Right cardiac atrium (tissue), 5 donors: ENCODE results near the gene TIGD1. TPM values are rescaled to one million over a fixed set of nuclear protein-coding genes. Genes with fewer than 3 reads are reported as not detected.
"Not testable (repeated sequence)": the region's sequence is repeated elsewhere in the genome, so short reads cannot be mapped to it uniquely, and the experiment has no call there.

Experiments
- ATAC-seq, 2 donors: fragments of 200-7000 bp; cut with Tn5 transposase; one replicate each; pipeline versions ENCODE4 v1.8.0 to v1.9.1; 2020; ENCODE audit warnings: moderate library complexity in 2 of 2, mild to moderate bottlenecking in 1 of 2
- DNase-seq, 3 donors: peaks; one replicate each; pipeline ENCODE4 v3.0.0-alpha.2; 2020
- H3K27ac ChIP-seq: one replicate; pipeline ENCODE4 v1.5.1; 2013; ENCODE audit warnings: mild to moderate bottlenecking, low read length, control low read depth, moderate library complexity
- H3K27me3 ChIP-seq: one replicate; pipeline ENCODE4 v1.6.1; 2013; ENCODE audit not compliant: control insufficient read depth, insufficient read depth
- H3K4me1 ChIP-seq: one replicate; pipeline ENCODE4 v1.6.1; 2013; ENCODE audit warnings: low read length; ENCODE audit not compliant: control insufficient read depth, insufficient read depth
- H3K4me3 ChIP-seq: one replicate; pipeline ENCODE4 v1.5.1; 2013; ENCODE audit warnings: low read length, control low read depth
- H3K9me3 ChIP-seq: one replicate; pipeline ENCODE4 v1.6.1; 2013; ENCODE audit warnings: low read length; ENCODE audit not compliant: control insufficient read depth
- WGBS: extraction: QIAGEN DNeasy Blood & Tissue Kit; methylation state at CpG from one replicate; pipeline ENCODE4 v1.1.7; 2013; 5-methylcytosine and 5-hydroxymethylcytosine counted together
- intact Hi-C, 4 donors: fragments of 100-400 bp; cut with DNase I; formaldehyde crosslinking; loops; one replicate each; pipeline versions ENCODE4 v1.11.0 to v1.14.0; 2022 to 2023
- polyA plus RNA-seq: library from polyadenylated mRNA; stranded (reverse); fragments of 200-250 nt; gene quantifications from one replicate; pipeline ENCODE4 v1.2.3, GENCODE V29; 2013
- total RNA-seq, 4 donors: library from RNA; stranded (reverse); fragmentation: NEBNext Ultra II Directional; extraction: Animal tissue kit (Norgen Biotek cat#: 25700); gene quantifications; one replicate each; pipeline ENCODE4 v1.2.1, GENCODE V29; 2021
- donor health status: healthy with polysubstance abuse.
- donor health status: DM: no; HTN: yes; CAD: no.
- donor health status: DM: no; HTN: no; CAD: no.
- donor health status: DM: no; HTN: yes; CAD: no; lungs with severe emphysema.
- donor health status: DM: yes; HTN: yes; CAD: no.

Gene TIGD1
- total and polyA plus RNA-seq, 5 donors: 1.9 to 3.3 (median 3.1) TPM

DNA sequence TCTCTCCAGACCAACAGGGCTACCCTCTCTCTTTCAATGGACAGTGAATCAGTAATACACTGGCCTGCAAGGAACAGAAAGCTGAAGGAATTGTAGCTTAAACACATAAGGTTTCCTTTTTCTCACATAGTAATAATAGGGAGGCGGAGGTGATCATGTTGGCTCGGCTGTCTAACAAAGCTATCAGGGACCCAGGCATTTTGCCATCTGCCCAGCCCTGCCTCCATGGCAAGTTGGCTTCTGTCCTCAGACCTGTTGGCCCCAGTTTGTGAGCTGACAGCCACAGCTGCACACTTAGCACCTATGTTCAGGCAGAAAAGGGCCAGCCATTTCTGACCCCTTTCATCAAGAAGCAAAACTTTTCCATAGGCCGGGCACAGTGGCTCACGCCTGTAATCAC lies 12.9 kb downstream of the TIGD1 start:
- intact Hi-C loops: no loop called here
- Histone ChIP-seq H3K4me3 (no peak overlapping the region), H3K9me3 (peaks cover 2% of the 10 kb centered on the region), H3K4me1 (no peaks in the 10 kb centered on the region), H3K27ac (no peak overlapping the region), H3K27me3 (no peaks in the 10 kb centered on the region)
- DNase-seq (peak in 1 of 3 donors; percentile 69), ATAC-seq (no peak)
- WGBS: 64% methylated on average over 4 of the region's 4 CpGs

DNA sequence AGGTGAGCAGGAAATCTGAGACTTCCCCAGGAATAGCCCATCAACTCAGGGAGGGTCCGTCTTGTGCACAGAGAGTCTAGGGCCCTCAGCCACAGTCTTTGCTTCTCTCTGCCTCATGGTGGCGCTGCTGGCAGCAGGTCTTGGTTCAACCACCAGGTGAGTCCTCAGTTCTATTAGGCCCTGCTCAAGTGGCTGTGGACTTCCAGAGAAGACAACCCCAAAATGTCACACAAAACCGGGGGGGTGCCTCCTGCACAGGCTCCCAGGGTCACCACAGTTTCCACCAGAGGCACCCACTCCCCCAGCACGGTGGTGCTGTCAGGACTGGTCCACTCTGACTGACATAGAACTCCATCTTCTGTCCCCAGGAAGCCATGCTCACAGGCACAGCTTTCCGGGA lies 13.3 kb downstream of the TIGD1 start:
- DNase-seq (peak in 1 of 3 donors; percentile 16), ATAC-seq (no peak)
- Histone ChIP-seq H3K27ac (no peak overlapping the region), H3K4me3 (no peak overlapping the region), H3K9me3 (peaks cover 2% of the 10 kb centered on the region), H3K27me3 (no peaks in the 10 kb centered on the region), H3K4me1 (no peaks in the 10 kb centered on the region)
- 60% methylated on average over 5 of the region's 5 CpGs for WGBS
- intact Hi-C loops: no loop called here

DNA sequence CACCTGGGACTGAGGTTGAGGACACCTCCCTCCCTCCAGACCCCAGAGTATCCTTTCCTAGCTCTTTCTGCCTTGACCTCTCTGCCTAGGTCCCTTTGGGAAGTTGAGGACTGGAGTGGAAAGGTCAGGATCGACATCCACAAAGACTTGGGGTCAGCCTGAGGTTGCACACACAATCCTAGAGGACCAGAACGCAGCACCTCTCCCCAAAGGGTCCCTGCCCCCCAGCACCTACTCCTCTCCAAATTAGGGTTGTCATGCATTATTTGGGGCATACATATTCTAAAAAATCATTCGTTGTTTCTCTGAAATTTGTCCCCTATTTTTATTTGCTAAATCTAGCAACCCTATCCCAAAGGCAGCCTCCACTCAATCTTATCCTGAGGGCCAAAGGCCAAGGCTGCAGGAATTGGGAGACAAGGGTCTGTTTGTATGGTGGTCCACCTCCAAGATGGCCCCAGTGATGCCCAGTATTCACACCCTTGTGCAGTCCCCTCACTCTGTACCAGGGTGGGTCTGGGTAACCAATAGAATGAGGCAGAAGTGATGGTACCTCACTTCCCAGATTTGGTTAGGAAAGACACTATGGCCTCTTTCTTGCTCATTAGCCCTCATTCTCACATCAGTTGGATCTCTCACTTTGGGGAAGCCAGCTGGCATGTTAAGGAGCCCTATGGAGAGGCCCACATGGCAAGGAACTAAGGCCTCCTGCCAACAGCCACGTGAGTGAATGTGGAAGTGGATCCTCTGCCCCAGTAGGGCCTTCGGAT lies 14.4 kb downstream of the TIGD1 start:
- no peaks in the 10 kb centered on the region for H3K4me1 ChIP-seq
- no peaks in the 10 kb centered on the region for H3K27me3 ChIP-seq
- DNase-seq (peak in 1 of 3 donors; percentile 1), ATAC-seq (no peak)
- no peak overlapping the region for H3K4me3 ChIP-seq
- peaks cover 2% of the 10 kb centered on the region for H3K9me3 ChIP-seq
- H3K27ac ChIP-seq: no peak overlapping the region
- WGBS: 90% methylated on average over 5 of the region's 5 CpGs
- intact Hi-C loops: no loop called here

DNA sequence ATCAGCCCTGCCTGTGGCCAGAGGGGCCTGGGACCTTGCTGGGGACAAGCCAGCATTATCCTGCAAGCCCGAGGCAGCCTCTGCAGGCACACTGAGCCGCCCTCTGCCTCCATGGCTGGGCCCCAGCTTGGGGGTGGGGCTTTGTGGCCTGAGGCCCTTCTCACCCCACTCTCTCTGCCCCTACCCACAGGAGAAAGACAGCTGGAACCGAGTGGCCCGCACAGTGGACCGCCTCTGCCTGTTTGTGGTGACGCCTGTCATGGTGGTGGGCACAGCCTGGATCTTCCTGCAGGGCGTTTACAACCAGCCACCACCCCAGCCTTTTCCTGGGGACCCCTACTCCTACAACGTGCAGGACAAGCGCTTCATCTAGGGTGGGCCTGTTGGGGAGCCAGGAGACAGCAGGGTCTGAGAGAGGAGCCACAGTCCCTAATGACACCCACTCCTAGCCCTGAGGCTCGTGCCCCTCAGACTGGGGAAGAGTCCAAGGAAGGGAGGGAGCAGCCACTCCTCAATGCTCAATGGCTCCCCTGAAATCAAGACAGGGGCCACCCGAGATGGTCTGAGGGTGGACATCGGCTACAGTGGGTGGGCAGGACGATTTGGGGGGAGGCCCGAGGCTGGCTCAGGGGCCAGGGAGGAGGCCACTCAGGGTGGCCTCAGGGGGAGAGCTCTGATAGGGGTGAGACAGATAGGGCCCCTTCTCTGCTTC lies 15.3 kb downstream of the TIGD1 start:
- Histone ChIP-seq H3K27me3 (no peaks in the 10 kb centered on the region), H3K4me1 (no peaks in the 10 kb centered on the region), H3K9me3 (peaks cover 2% of the 10 kb centered on the region), H3K27ac (no peak overlapping the region), H3K4me3 (no peak overlapping the region)
- intact Hi-C loops: no loop called here
- DNase-seq (peak in 1 of 3 donors; percentile 28), ATAC-seq (no peak)
- 76% methylated on average over 14 of the region's 14 CpGs for WGBS

DNA sequence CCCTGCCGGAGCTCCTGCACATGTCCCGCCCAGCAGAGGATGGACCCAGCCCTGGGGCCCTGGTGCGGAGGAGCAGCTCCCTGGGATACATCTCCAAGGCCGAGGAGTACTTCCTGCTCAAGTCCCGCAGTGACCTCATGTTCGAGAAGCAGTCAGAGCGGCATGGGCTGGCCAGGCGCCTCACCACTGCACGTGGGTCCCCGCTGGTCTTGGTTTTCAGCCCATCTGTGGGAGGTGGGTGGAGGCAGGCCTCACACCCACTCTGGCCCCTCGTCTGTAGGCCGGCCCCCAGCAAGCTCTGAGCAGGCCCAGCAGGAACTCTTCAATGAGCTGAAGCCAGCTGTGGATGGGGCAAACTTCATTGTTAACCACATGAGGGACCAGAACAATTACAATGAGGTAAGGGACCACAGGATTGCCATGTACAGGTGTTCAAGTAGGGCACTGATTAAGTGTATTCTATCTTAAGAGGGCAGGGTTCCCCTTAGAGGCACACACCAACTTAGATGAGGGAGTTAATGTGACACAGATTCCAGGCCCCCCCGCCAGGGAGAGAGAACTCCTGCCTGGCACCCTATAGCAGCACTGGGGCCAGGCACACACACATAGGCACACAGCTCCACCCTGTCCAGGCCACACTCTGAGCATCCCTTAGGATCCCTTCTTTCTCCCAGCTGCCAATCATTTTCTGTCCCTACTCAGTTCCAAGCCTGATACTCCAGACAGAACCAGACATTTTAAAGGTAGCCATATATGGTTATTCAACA lies 16.2 kb downstream of the TIGD1 start:
- Histone ChIP-seq H3K9me3 (peaks cover 2% of the 10 kb centered on the region), H3K27me3 (no peaks in the 10 kb centered on the region), H3K4me3 (no peak overlapping the region), H3K4me1 (no peaks in the 10 kb centered on the region), H3K27ac (no peak overlapping the region)
- intact Hi-C loops: no loop called here
- DNase-seq: peak in 1 of 3 donors; percentile 51
- 58% methylated on average over 13 of the region's 13 CpGs for WGBS
- no peak for ATAC-seq

DNA sequence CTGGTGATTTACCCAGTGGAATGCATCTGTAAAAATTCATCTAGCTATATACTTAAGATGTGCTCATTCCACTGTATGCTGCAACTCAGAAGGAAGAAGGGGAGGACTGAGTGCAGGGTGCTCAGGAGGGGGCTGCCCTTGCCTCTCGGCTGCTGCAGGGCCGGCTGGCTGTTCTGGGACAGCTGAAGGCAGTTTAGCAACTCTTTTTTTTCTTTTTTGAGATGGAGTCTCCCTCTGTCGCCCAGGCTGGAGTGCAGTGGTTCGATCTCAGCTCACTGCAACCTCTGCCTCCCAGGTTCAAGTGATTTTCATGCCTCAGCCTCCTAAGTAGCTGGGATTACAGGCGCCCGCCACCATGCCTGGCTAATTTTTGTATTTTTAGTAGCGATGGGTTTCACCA lies 17.5 kb downstream of the TIGD1 start:
- H3K4me3 ChIP-seq, H3K27me3 ChIP-seq, H3K9me3 ChIP-seq, H3K4me1 ChIP-seq, intact Hi-C loops, H3K27ac ChIP-seq, ATAC-seq: not testable (repeated sequence)
- WGBS: 81% methylated on average over 7 of the region's 7 CpGs
- DNase-seq: peak in 1 of 3 donors; percentile 12

DNA sequence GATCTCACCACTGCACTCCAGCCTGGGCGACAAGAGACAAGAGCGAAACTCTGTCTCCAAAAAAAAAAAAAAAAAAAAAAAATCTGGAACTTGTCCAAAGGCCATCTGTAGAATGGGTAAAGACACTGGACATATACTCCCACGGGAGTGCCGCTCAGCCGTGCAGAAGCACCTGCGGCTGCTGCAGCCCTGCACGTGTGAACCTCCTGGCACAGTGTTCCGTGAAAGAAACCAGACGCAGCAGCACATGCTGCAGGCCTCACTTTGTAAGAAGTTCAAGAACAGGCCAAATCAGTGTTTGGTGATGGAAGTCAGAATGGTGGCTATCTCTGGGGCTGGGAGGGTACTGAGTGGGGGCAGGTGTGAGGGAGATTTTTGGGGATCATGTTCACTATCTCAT lies 17.9 kb downstream of the TIGD1 start:
- Histone ChIP-seq H3K27me3 (no peaks in the 10 kb centered on the region), H3K4me3 (no peak overlapping the region), H3K27ac (no peak overlapping the region), H3K4me1 (no peaks in the 10 kb centered on the region), H3K9me3 (peaks cover 2% of the 10 kb centered on the region)
- DNase-seq (peak in 1 of 3 donors; percentile 48), ATAC-seq (peak in 1 of 2 donors; percentile 13)
- WGBS: 42% methylated on average over 9 of the region's 9 CpGs
- intact Hi-C loops: no loop called here

DNA sequence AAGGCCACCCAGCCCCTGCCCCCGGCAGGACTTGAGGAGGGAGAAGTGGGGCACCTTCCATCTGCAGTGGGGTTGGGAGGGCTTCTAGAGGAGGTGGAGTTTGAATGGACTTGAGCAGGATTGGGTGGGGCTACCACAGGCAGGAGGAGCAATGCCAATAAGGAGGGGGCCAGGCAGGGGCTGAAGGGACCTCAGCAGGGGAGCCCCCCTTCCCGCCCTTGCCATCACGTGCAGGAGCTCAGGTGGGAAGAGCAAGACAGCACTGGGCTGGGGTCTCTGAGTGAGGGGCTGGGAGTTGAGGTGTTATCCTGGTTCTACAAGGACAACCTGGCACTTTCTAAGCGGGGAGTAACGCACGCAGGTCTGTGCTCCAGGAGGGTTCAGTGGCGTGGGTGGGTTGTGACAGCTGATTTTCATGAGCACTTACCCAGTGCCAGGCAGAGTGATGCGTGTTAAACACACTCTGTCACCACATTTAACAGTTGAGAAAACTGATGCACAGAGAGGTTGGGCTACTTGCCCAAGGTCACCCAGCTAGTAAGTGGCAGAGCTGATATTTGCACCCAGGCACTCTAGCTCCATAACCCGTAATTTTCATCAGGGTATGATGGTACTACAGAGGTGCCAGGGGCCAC lies 19.6 kb downstream of the TIGD1 start:
- WGBS: 82% methylated on average over 9 of the region's 9 CpGs
- peak in 1 of 3 donors; percentile 25 for DNase-seq
- intact Hi-C loops: no loop called here
- no peak overlapping the region for H3K4me3 ChIP-seq
- H3K4me1 ChIP-seq: no peaks in the 10 kb centered on the region
- no peaks in the 10 kb centered on the region for H3K9me3 ChIP-seq
- H3K27me3 ChIP-seq: no peaks in the 10 kb centered on the region
- H3K27ac ChIP-seq: no peak overlapping the region
- no peak for ATAC-seq

DNA sequence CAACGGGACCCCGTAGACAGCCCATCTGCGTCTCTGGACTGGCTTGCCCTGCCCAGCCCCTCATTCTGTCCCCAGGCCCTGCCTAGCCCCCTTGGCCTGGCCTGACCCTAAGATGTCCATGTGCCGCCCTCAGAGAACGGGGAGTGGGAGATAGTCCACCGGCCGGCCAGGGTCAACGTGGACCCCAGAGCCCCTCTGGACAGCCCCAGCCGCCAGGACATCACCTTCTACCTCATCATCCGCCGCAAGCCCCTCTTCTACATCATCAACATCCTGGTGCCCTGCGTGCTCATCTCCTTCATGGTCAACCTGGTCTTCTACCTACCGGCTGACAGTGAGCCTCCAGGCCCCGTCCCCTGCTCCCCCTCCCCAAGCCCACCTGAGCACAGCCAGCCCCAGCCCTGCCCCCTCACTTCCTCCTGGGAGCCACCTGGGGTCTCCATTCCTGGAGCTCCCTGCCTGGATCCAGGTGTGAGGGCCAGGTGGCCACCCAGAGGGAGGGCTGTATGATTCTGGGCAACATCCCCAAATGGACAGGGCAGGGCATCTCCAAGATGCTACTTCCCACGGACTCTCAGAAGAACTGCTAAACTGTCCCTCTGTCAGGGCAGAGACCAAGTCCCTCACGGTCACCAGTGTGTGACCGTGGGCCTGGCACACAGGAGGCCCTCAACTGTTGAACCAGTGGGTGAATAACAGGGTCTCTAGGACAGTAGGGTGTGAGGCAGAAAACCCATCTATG lies 20.4 kb downstream of the TIGD1 start:
- Histone ChIP-seq H3K4me1 (no peaks in the 10 kb centered on the region), H3K27ac (no peak overlapping the region), H3K27me3 (no peaks in the 10 kb centered on the region), H3K4me3 (no peak overlapping the region), H3K9me3 (no peaks in the 10 kb centered on the region)
- peak in 2 of 3 donors; percentile 29 to 40 for DNase-seq
- WGBS: 84% methylated on average over 17 of the region's 17 CpGs
- no peak for ATAC-seq
- intact Hi-C loops: loop anchor here in 3 of 4 donors (10.0 kb wide), 3 partner anchors 195 to 625 kb away; partner anchors contain the start of gene NPPC (in 1 of the 3)
